Retinal pigment epithelial cell (primary cell): ENCODE measurements around the gene CFAP20.

Experiments used
- DNase-seq: peaks from one replicate; pipeline ENCODE4 v3.0.0-alpha.2; 2010; ENCODE audit warnings: low read depth
- H3K4me3 ChIP-seq: 2 replicates; pipeline ENCODE4 v1.5.1; 2011; ENCODE audit warnings: mild to moderate bottlenecking, low read length, control low read depth, moderate library complexity
- CTCF ChIP-seq: conservative IDR thresholded peaks from 2 replicates; pipeline ENCODE4 v1.5.1; 2011; ENCODE audit warnings: low read depth, low read length, control low read depth, inconsistent platforms

The CFAP20 gene

GRCh38 chr16:58125781-58126335, 3.3 kb downstream of the CFAP20 start:
- DNase-seq, result no peak
- H3K4me3 ChIP-seq, result no peak overlapping the region

GRCh38 chr16:58125041-58125440, 4.1 kb downstream of the CFAP20 start:
- no peak overlapping the region for H3K4me3 ChIP-seq
- no peak for DNase-seq
- TF ChIP-seq CTCF, result no peak

More at GRCh38 chr16:58125781-58126335, 3.3 kb downstream of the CFAP20 start:
- no peak for TF ChIP-seq CTCF

GRCh38 chr16:58124601-58124915, 4.6 kb downstream of the CFAP20 start:
- TF ChIP-seq CTCF, result no peak
- no peak for DNase-seq
- H3K4me3 ChIP-seq, result no peak overlapping the region

GRCh38 chr16:58123896-58124600, 5.1 kb downstream of the CFAP20 start:
- H3K4me3 ChIP-seq, result no peak overlapping the region
- DNase-seq, result peak; percentile 81
- no peak for TF ChIP-seq CTCF

- DNase-seq, result no peak
- H3K4me3 ChIP-seq, result no peak overlapping the region
- TF ChIP-seq CTCF, result no peak
These were observed 8.0 kb downstream of the CFAP20 start for GRCh38 chr16:58121132-58121531.

GRCh38 chr16:58120234-58120633, 8.9 kb downstream of the CFAP20 start:
- H3K4me3 ChIP-seq, result no peak overlapping the region
- no peak for TF ChIP-seq CTCF
- no peak for DNase-seq

- H3K4me3 ChIP-seq, result no peak overlapping the region
- peak; percentile 80 for DNase-seq
- TF ChIP-seq CTCF, result no peak
These were observed 9.7 kb downstream of the CFAP20 start for GRCh38 chr16:58119509-58119845.
